PC-3 (cell line): ENCODE results near the gene PIRT. TPM values are rescaled to one million over a fixed set of nuclear protein-coding genes. Genes with fewer than 3 reads are reported as not detected.
A peak's percentile ranks its signal among the peaks of the same experiment; 100 is the strongest.

Source experiments
- ATAC-seq: fragments of 200-7000 bp; cut with Tn5 transposase; 2 replicates; pipeline ENCODE4 v1.9.1; 2020; ENCODE audit warnings: mild to moderate bottlenecking, moderate library complexity
- BruUV-seq: library from RNA; stranded (reverse); fragments of 400-500 nt; replicated peaks from 2 replicates; lab custom pipeline; 2021; lab: Mats Ljungman, UMichigan
- CTCF ChIA-PET: fragments of 300-600 bp; sonication (Branson Sonifier 250); formaldehyde crosslinking; loops from one replicate; lab custom pipeline; 2022; ENCODE audit warnings: antibody characterized with exemption; lab: Charles Lee
- POLR2A ChIA-PET: fragments of 300-600 bp; sonication (Branson Sonifier 250); formaldehyde crosslinking; loops from one replicate; lab custom pipeline; 2022; ENCODE audit warnings: antibody characterized with exemption; ENCODE audit not compliant: unreplicated experiment; lab: Charles Lee
- DNase-seq: peaks from one replicate; pipeline ENCODE4 v3.0.0-alpha.2; 2015
- H2AFZ ChIP-seq: fragments of 300-600 bp; sonication (generic); 2 replicates; pipeline ENCODE4 v1.6.0; 2016; ENCODE audit warnings: antibody characterized with exemption, low read length
- H3F3A ChIP-seq: fragments of 300-600 bp; sonication (generic); one replicate; pipeline ENCODE4 v1.6.0; 2017; ENCODE audit warnings: antibody characterized with exemption, low read length, control low read depth, mild to moderate bottlenecking; ENCODE audit not compliant: unreplicated experiment
- H3K27ac ChIP-seq: fragments of 300-600 bp; sonication (generic); 2 replicates; pipeline ENCODE4 v1.5.1; 2016; ENCODE audit warnings: mild to moderate bottlenecking, low read length
- H3K27me3 ChIP-seq: fragments of 300-600 bp; sonication (generic); 2 replicates; pipeline ENCODE4 v1.6.1; 2016; ENCODE audit warnings: low read length, mixed read lengths
- H3K36me3 ChIP-seq: fragments of 300-600 bp; sonication (generic); 2 replicates; pipeline ENCODE4 v1.6.1; 2016; ENCODE audit warnings: low read depth, mixed run types, low read length, mixed read lengths
- H3K4me1 ChIP-seq: fragments of 300-600 bp; sonication (generic); 2 replicates; pipeline ENCODE4 v1.5.1; 2016; ENCODE audit warnings: low read length; ENCODE audit not compliant: insufficient read depth
- H3K4me2 ChIP-seq: fragments of 300-600 bp; sonication (generic); 2 replicates; pipeline ENCODE4 v1.6.0; 2016; ENCODE audit warnings: low read length
- H3K4me3 ChIP-seq: fragments of 300-600 bp; sonication (generic); 2 replicates; pipeline ENCODE4 v1.5.1; 2016; ENCODE audit warnings: mild to moderate bottlenecking, low read length, mixed read lengths
- H3K79me2 ChIP-seq: fragments of 300-600 bp; sonication (generic); 2 replicates; pipeline ENCODE4 v1.6.1; 2017; ENCODE audit warnings: low read length, mixed read lengths
- H3K9ac ChIP-seq: fragments of 300-600 bp; sonication (generic); 2 replicates; pipeline ENCODE4 v1.6.0; 2016; ENCODE audit warnings: mild to moderate bottlenecking, low read length
- H3K9me2 ChIP-seq: fragments of 300-600 bp; sonication (generic); replicated peaks from 2 replicates; pipeline ENCODE4 v1.6.1; 2016; ENCODE audit warnings: mixed run types, low read length, mixed read lengths
- H3K9me3 ChIP-seq: fragments of 300-600 bp; sonication (generic); 2 replicates; pipeline ENCODE4 v1.6.1; 2016; ENCODE audit warnings: low read length, mixed read lengths
- H4K20me1 ChIP-seq: fragments of 300-600 bp; sonication (generic); 2 replicates; pipeline ENCODE4 v1.6.1; 2016; ENCODE audit warnings: low read length, mixed read lengths
- CTCF ChIP-seq: fragments of 300-600 bp; sonication (generic); conservative IDR thresholded peaks from 2 replicates; pipeline ENCODE4 v1.5.1; 2017; ENCODE audit warnings: antibody characterized with exemption, low read depth, mild to moderate bottlenecking, low read length
- EZH2 ChIP-seq: fragments of 300-600 bp; sonication (generic); IDR thresholded peaks from one replicate; pipeline ENCODE4 v1.6.1; 2017; ENCODE audit warnings: antibody characterized with exemption, mild to moderate bottlenecking, low read length; ENCODE audit not compliant: unreplicated experiment
- EZH2phosphoT487 ChIP-seq: fragments of 300-600 bp; sonication (generic); IDR thresholded peaks from 2 replicates; pipeline ENCODE4 v1.6.1; 2018; ENCODE audit warnings: mild to moderate bottlenecking, antibody characterized with exemption, low read length, borderline replicate concordance
- intact Hi-C: fragments of 100-400 bp; cut with micrococcal nuclease; formaldehyde crosslinking; loops from 2 replicates; pipeline ENCODE4 v1.9.0; 2023
- total RNA-seq: library from RNA; depleted of rRNA; stranded (reverse); fragments of >200 nt; gene quantifications from 2 replicates; pipeline ENCODE4 v1.2.3, GENCODE V29; 2014

PIRT gene
- total RNA-seq, 1 experiment from 2014 or later: not detected

- BruUV-seq: no TSS peak
- Histone ChIP-seq H3K9me2 (no peaks in the 10 kb centered on the region), H3K79me2 (no peaks in the 10 kb centered on the region), H3K4me2 (no peak overlapping the region), H3K36me3 (no peaks in the 10 kb centered on the region), H3F3A (no peaks in the 10 kb centered on the region), H3K4me3 (no peak overlapping the region), H4K20me1 (no peaks in the 10 kb centered on the region), H3K27me3 (no peaks in the 10 kb centered on the region), H3K27ac (peak overlapping the region; percentile 32; the same call in 1 of the 2 replicates), H3K9ac (no peak overlapping the region), H3K9me3 (no peaks in the 10 kb centered on the region), H3K4me1 (0 out of 2 replicates have a peak, but pooled peaks cover 12% of the 10 kb centered on the region), H2AFZ (no peak overlapping the region)
- TF ChIP-seq EZH2phosphoT487: no peak
- no peak for TF ChIP-seq CTCF
- TF ChIP-seq EZH2: no peak
- ATAC-seq (no peak), DNase-seq (no peak)
- intact Hi-C loops: no loop called here
- ChIA-PET CTCF (no interaction called here), POLR2A (no interaction called here)
Measured at GRCh38 chr17:10789694-10790271, 48.1 kb downstream of the PIRT start.

GRCh38 chr17:10787306-10788045, 50.4 kb downstream of the PIRT start:
- Histone ChIP-seq H3K27ac (no peak overlapping the region), H3F3A (no peaks in the 10 kb centered on the region), H3K36me3 (no peaks in the 10 kb centered on the region), H3K9me2 (no peaks in the 10 kb centered on the region), H2AFZ (no peak overlapping the region), H3K9ac (no peak overlapping the region), H3K79me2 (no peaks in the 10 kb centered on the region), H3K4me3 (no peak overlapping the region), H3K4me1 (0 out of 2 replicates have a peak, but pooled peaks cover 12% of the 10 kb centered on the region), H3K4me2 (no peak overlapping the region), H3K27me3 (no peaks in the 10 kb centered on the region), H4K20me1 (no peaks in the 10 kb centered on the region), H3K9me3 (no peaks in the 10 kb centered on the region)
- TF ChIP-seq EZH2 (no peak), EZH2phosphoT487 (no peak), CTCF (no peak)
- ATAC-seq: no peak
- intact Hi-C loops: no loop called here
- ChIA-PET POLR2A (no interaction called here), CTCF (no interaction called here)
- BruUV-seq: no TSS peak
- no peak for DNase-seq

GRCh38 chr17:10785295-10785694, 52.6 kb downstream of the PIRT start:
- Histone ChIP-seq H3F3A (no peaks in the 10 kb centered on the region), H3K4me2 (no peak overlapping the region), H3K4me3 (no peak overlapping the region), H3K36me3 (no peaks in the 10 kb centered on the region), H3K27me3 (no peaks in the 10 kb centered on the region), H3K4me1 (0 out of 2 replicates have a peak, but pooled peaks cover 9% of the 10 kb centered on the region), H2AFZ (no peak overlapping the region), H3K9me2 (no peaks in the 10 kb centered on the region), H3K79me2 (no peaks in the 10 kb centered on the region), H4K20me1 (no peaks in the 10 kb centered on the region), H3K27ac (no peak overlapping the region), H3K9ac (no peak overlapping the region), H3K9me3 (no peaks in the 10 kb centered on the region)
- CTCF ChIA-PET: no interaction called here
- intact Hi-C loops: no loop called here
- no TSS peak for BruUV-seq
- DNase-seq (no peak), ATAC-seq (no peak)
- TF ChIP-seq EZH2: no peak
- TF ChIP-seq CTCF: no peak
- TF ChIP-seq EZH2phosphoT487: no peak
- POLR2A ChIA-PET: no interaction called here
